K562 (cell line): ENCODE results near the gene CPSF7. TPM values are rescaled to one million over a fixed set of nuclear protein-coding genes. Genes with fewer than 3 reads are reported as not detected.
A peak's percentile ranks its signal among the peaks of the same experiment; 100 is the strongest.

Source experiments
- E2F5 ChIP-seq: sonication (generic); formaldehyde crosslinking; IDR thresholded peaks from 2 replicates; pipeline ENCODE4 v1.8.0; 2022; ENCODE audit warnings: mild to moderate bottlenecking, missing genetic modification reagents
- HDAC1 ChIP-seq, 2 experiments: fragments of 450-650 bp; IDR thresholded peaks; 2 replicates each; pipeline ENCODE4 v1.6.1; 2016 to 2017; ENCODE audit warnings: inconsistent platforms in 1 of 2, mild to moderate bottlenecking in 1 of 2, moderate library complexity in 1 of 2
- MAFF ChIP-seq: IDR thresholded peaks from 2 replicates; pipeline ENCODE4 v1.6.1; 2012; ENCODE audit warnings: low read length, improper control_type of control experiment
- SIN3B ChIP-seq: fragments of 450-650 bp; IDR thresholded peaks from 2 replicates; pipeline ENCODE4 v1.6.1; 2017; ENCODE audit warnings: low read depth, mild to moderate bottlenecking, moderate library complexity
- ZMIZ1 ChIP-seq, 2 experiments: fragments of 150-350 bp in 1 of 2; IDR thresholded peaks; 2 replicates each; pipeline ENCODE4 v1.6.1; 2012 to 2016; ENCODE audit warnings: low read depth in 2 of 2, low read length in 2 of 2, mild to moderate bottlenecking in 1 of 2, moderate library complexity in 1 of 2
- polyA plus RNA-seq, 8 experiments: library from polyadenylated mRNA; depleted of rRNA in 4 of 8; stranded (reverse) in 5 of 8; unstranded in 3 of 8; fragments of >200 nt; fragmentation: Nextera tagmentation in 2 of 8; fragmentation: Illumina TruSeq in 1 of 8; extraction: Ambion mirVana in 2 of 8; extraction: Trizol in 1 of 8; gene quantifications; 2 replicates each; pipeline versions ENCODE4 v1.2.1 to v1.2.3, GENCODE V29; 2011 to 2014; ENCODE audit warnings: inconsistent platforms in 1 of 8, missing spikeins in 1 of 8
- total RNA-seq, 7 experiments: library from RNA; depleted of rRNA in 6 of 7; stranded (reverse); fragments of >200 nt in 6 of 7; fragmentation: Illumina TruSeq in 2 of 7; extraction: Trizol in 2 of 7; gene quantifications; 2 replicates each; pipeline versions ENCODE4 v1.2.1 to v1.2.3, GENCODE V29; 2011 to 2021; ENCODE audit warnings: low replicate concordance in 1 of 7

Gene CPSF7
- total and polyA plus RNA-seq, 9 of the 15 experiments (the other 6 are each of a cell fraction or from before 2014, with no cell fraction given): 14.8 to 104 (median 44.1) TPM

GRCh38 chr11:61367406-61367805 lies 62.4 kb downstream of the CPSF7 start (continued):
- TF ChIP-seq E2F5 (CRISPR knock-in tag): no peak
- 0 out of 4 replicates have a peak, but pooled peaks of 1 of the 2 experiments have one; percentile 17 for TF ChIP-seq HDAC1 (IDR thresholded peaks at IDR 0.05)
- TF ChIP-seq ZMIZ1 (IDR thresholded peaks at IDR 0.05; ENCODE audit: low read depth in 2 of 2, low read length in 2 of 2): peak in 1 of 2 experiments; percentile 34; a peak in 1 of 4 replicates
- no peak for TF ChIP-seq SIN3B
- peak; percentile 90 for TF ChIP-seq MAFF
